Breast epithelium (tissue), 3 donors: ENCODE results near the gene CLTCL1.

Experiments used
- CTCF ChIP-seq, 3 donors: fragments of 450-650 bp; IDR thresholded peaks; one replicate each; pipeline ENCODE4 v1.5.1; 2016 to 2017; ENCODE audit warnings: antibody characterized with exemption in 3 of 3, mild to moderate bottlenecking in 3 of 3, moderate library complexity in 3 of 3
- POLR2A ChIP-seq: fragments of 450-650 bp; IDR thresholded peaks from one replicate; pipeline ENCODE4 v1.6.1; 2016; ENCODE audit warnings: antibody characterized with exemption, mild to moderate bottlenecking, moderate library complexity

GRCh38 chr22:19184276-19184997 lies 107.1 kb downstream of the CLTCL1 start:
- TF ChIP-seq POLR2A (no peak), CTCF (IDR thresholded peaks at IDR 0.05) (no peak)
